Measurements from ENCODE around the gene LRBA.

Gene LRBA

DNA sequence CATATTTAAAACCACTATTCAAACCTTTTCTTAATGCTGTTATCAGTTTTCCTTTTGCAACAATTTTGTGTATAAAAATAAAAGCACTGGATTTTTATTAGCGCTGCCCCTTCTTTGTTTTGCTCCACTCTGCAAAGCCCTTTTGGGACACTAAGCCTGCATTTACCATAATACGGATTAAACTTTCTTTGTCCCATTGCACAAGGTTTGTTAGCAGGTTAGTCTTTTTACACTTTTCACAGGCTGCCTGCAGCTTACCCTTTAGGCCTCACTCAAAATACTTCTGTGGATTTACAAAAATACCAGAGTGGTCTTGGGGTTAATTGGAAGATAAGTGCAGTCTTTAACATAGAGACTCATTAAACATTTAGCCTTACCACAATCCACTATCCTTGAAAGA, 468.8 kb downstream of the LRBA start:
- Histone ChIP-seq H3K18ac (ENCODE audit: low read length) (no peak overlapping the region), H2BK12ac (ENCODE audit: low read length) (no peak overlapping the region), H3K79me1 (ENCODE audit: low read depth, low read length) (no peaks in the 10 kb centered on the region), H4K8ac (ENCODE audit: low read depth, low read length) (no peak overlapping the region), H2BK5ac (ENCODE audit: low read length) (no peak overlapping the region), H2BK15ac (ENCODE audit: low read length) (no peak overlapping the region), H3K14ac (ENCODE audit: low read length) (no peak overlapping the region), H2BK120ac (ENCODE audit: low read depth, low read length) (no peak overlapping the region), H3K9me3 (replicated peaks in 1 of 2; ENCODE audit: control insufficient read depth in 2 of 2, insufficient read depth in 1 of 2, low read depth in 1 of 2, low read length in 2 of 2) (no peaks in the 10 kb centered on the region), H4K91ac (ENCODE audit: low read depth, low read length, poor library complexity) (no peak overlapping the region), H3K27ac (replicated peaks; ENCODE audit: low read length) (peak overlapping the region; percentile 72), H3K36me3 (replicated peaks in 1 of 2; ENCODE audit: control insufficient read depth in 2 of 2, insufficient read depth in 2 of 2, low read length in 2 of 2) (no peaks in the 10 kb centered on the region), H3K23ac (ENCODE audit: low read depth, low read length, poor library complexity) (no peak overlapping the region), H2AK5ac (ENCODE audit: low read depth, low read length) (no peak overlapping the region), H2AFZ (ENCODE audit: low read length) (peak overlapping the region; percentile 74), H3K4me3 (ENCODE audit: low read length in 2 of 2) (no peak overlapping the region), H3K9ac (ENCODE audit: low read depth, low read length, poor library complexity) (no peak overlapping the region), H3K4me1 (ENCODE audit: control insufficient read depth in 2 of 2, insufficient read depth in 1 of 2, low read depth in 1 of 2, low read length in 2 of 2) (peaks cover 6 to 10% of the 10 kb centered on the region in 2 donors), H3K4ac (ENCODE audit: low read length) (no peak overlapping the region), H3K27me3 (ENCODE audit: control insufficient read depth in 3 of 3, insufficient read depth in 3 of 3, low read depth in 1 of 3, low read length in 3 of 3) (no peaks in the 10 kb centered on the region), H3K4me2 (ENCODE audit: insufficient read depth, low read length, poor library complexity, severe bottlenecking) (no peak overlapping the region)
- WGBS, 2 donors (ENCODE audit: extremely low coverage in 2 of 2, insufficient read length in 2 of 2, insufficient replicate concordance in 1 of 2), result no CpG with 5 or more reads among the region's 2 CpGs
- peak; percentile 69 for DNase-seq (ENCODE audit: low spot score)

- no peak overlapping the region for H3K4me2 ChIP-seq (ENCODE audit: insufficient read depth, low read length, poor library complexity, severe bottlenecking)
- H2BK120ac ChIP-seq (ENCODE audit: low read depth, low read length), result no peak overlapping the region
- no peak overlapping the region for H3K4ac ChIP-seq (ENCODE audit: low read length)
- H4K91ac ChIP-seq (ENCODE audit: low read depth, low read length, poor library complexity), result no peak overlapping the region
- no peak overlapping the region for H2AK5ac ChIP-seq (ENCODE audit: low read depth, low read length)
- no peaks in the 10 kb centered on the region for H3K79me1 ChIP-seq (ENCODE audit: low read depth, low read length)
- H3K18ac ChIP-seq (ENCODE audit: low read length), result no peak overlapping the region
- H2BK12ac ChIP-seq (ENCODE audit: low read length), result no peak overlapping the region
- peaks cover 12% of the 10 kb centered on the region in 2 donors for H3K4me1 ChIP-seq (ENCODE audit: control insufficient read depth in 2 of 2, insufficient read depth in 1 of 2, low read depth in 1 of 2, low read length in 2 of 2)
- H3K14ac ChIP-seq (ENCODE audit: low read length), result no peak overlapping the region
- H3K36me3 ChIP-seq (replicated peaks in 1 of 2; ENCODE audit: control insufficient read depth in 2 of 2, insufficient read depth in 2 of 2, low read length in 2 of 2), result no peaks in the 10 kb centered on the region
- no peak overlapping the region for H3K9ac ChIP-seq (ENCODE audit: low read depth, low read length, poor library complexity)
- no peak for DNase-seq (ENCODE audit: low spot score)
- no peak overlapping the region for H3K27ac ChIP-seq (replicated peaks; ENCODE audit: low read length)
- no CpG with 5 or more reads among the region's 1 CpG for WGBS, 2 donors (ENCODE audit: extremely low coverage in 2 of 2, insufficient read length in 2 of 2, insufficient replicate concordance in 1 of 2)
- no peaks in the 10 kb centered on the region for H3K9me3 ChIP-seq (replicated peaks in 1 of 2; ENCODE audit: control insufficient read depth in 2 of 2, insufficient read depth in 1 of 2, low read depth in 1 of 2, low read length in 2 of 2)
- H4K8ac ChIP-seq (ENCODE audit: low read depth, low read length), result no peak overlapping the region
- H3K23ac ChIP-seq (ENCODE audit: low read depth, low read length, poor library complexity), result no peak overlapping the region
- H3K27me3 ChIP-seq (ENCODE audit: control insufficient read depth in 3 of 3, insufficient read depth in 3 of 3, low read depth in 1 of 3, low read length in 3 of 3), result no peaks in the 10 kb centered on the region
- no peak overlapping the region for H3K4me3 ChIP-seq (ENCODE audit: low read length in 2 of 2)
- H2AFZ ChIP-seq (ENCODE audit: low read length), result no peak overlapping the region
- no peak overlapping the region for H2BK15ac ChIP-seq (ENCODE audit: low read length)
- no peak overlapping the region for H2BK5ac ChIP-seq (ENCODE audit: low read length)
These were observed 472.0 kb downstream of the LRBA start for GRCh38 chr4:150543042-150543441.

DNA sequence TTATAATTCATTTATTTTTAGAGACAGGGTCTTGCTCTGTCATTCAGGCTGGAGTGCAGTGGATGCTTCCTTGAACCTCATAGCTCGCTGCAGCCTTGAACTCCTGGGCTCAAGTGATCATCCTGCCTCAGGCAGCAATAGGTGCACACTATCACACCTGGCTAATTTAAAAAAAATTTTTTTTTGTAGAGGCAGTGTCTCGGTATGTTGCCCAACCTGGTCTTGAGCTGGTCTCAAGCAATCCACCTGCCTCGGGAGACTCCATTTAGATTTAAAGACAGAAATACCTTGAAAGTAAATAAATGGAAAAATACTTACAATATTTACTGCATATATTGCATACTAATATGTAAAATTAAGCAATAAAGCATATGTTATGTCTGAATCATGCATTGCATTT, 473.4 kb downstream of the LRBA start:
- Histone ChIP-seq H2AFZ (ENCODE audit: low read length) (no peak overlapping the region), H3K36me3 (replicated peaks in 1 of 2; ENCODE audit: control insufficient read depth in 2 of 2, insufficient read depth in 2 of 2, low read length in 2 of 2) (no peaks in the 10 kb centered on the region), H3K4me1 (ENCODE audit: control insufficient read depth in 2 of 2, insufficient read depth in 1 of 2, low read depth in 1 of 2, low read length in 2 of 2) (peaks cover 12% of the 10 kb centered on the region in 2 donors), H4K91ac (ENCODE audit: low read depth, low read length, poor library complexity) (no peak overlapping the region), H3K27ac (replicated peaks; ENCODE audit: low read length) (peak overlapping the region; percentile 46), H3K23ac (ENCODE audit: low read depth, low read length, poor library complexity) (no peak overlapping the region), H3K14ac (ENCODE audit: low read length) (no peak overlapping the region), H2BK15ac (ENCODE audit: low read length) (no peak overlapping the region), H2BK5ac (ENCODE audit: low read length) (no peak overlapping the region), H4K8ac (ENCODE audit: low read depth, low read length) (no peak overlapping the region), H3K9me3 (replicated peaks in 1 of 2; ENCODE audit: control insufficient read depth in 2 of 2, insufficient read depth in 1 of 2, low read depth in 1 of 2, low read length in 2 of 2) (peaks cover 0 to 4% of the 10 kb centered on the region in 2 donors), H3K4me3 (ENCODE audit: low read length in 2 of 2) (no peak overlapping the region), H2BK12ac (ENCODE audit: low read length) (no peak overlapping the region), H2BK120ac (ENCODE audit: low read depth, low read length) (no peak overlapping the region), H3K27me3 (ENCODE audit: control insufficient read depth in 3 of 3, insufficient read depth in 3 of 3, low read depth in 1 of 3, low read length in 3 of 3) (no peaks in the 10 kb centered on the region), H3K79me1 (ENCODE audit: low read depth, low read length) (no peaks in the 10 kb centered on the region), H3K18ac (ENCODE audit: low read length) (no peak overlapping the region), H3K4me2 (ENCODE audit: insufficient read depth, low read length, poor library complexity, severe bottlenecking) (no peak overlapping the region), H3K9ac (ENCODE audit: low read depth, low read length, poor library complexity) (no peak overlapping the region), H3K4ac (ENCODE audit: low read length) (no peak overlapping the region), H2AK5ac (ENCODE audit: low read depth, low read length) (no peak overlapping the region)
- DNase-seq (ENCODE audit: low spot score), result no peak
- WGBS, 2 donors (ENCODE audit: extremely low coverage in 2 of 2, insufficient read length in 2 of 2, insufficient replicate concordance in 1 of 2), result no CpG with 5 or more reads among the region's 3 CpGs

- WGBS, 2 donors (ENCODE audit: extremely low coverage in 2 of 2, insufficient read length in 2 of 2, insufficient replicate concordance in 1 of 2), result no CpG with 5 or more reads among the region's 3 CpGs
- Histone ChIP-seq H3K4me1 (ENCODE audit: control insufficient read depth in 2 of 2, insufficient read depth in 1 of 2, low read depth in 1 of 2, low read length in 2 of 2) (peaks cover 8 to 12% of the 10 kb centered on the region in 2 donors), H3K14ac (ENCODE audit: low read length) (no peak overlapping the region), H3K4me2 (ENCODE audit: insufficient read depth, low read length, poor library complexity, severe bottlenecking) (no peak overlapping the region), H3K4me3 (ENCODE audit: low read length in 2 of 2) (no peak overlapping the region), H2BK5ac (ENCODE audit: low read length) (no peak overlapping the region), H3K9me3 (replicated peaks in 1 of 2; ENCODE audit: control insufficient read depth in 2 of 2, insufficient read depth in 1 of 2, low read depth in 1 of 2, low read length in 2 of 2) (peaks cover 0 to 4% of the 10 kb centered on the region in 2 donors), H2AFZ (ENCODE audit: low read length) (peak overlapping the region; percentile 15), H3K9ac (ENCODE audit: low read depth, low read length, poor library complexity) (no peak overlapping the region), H3K36me3 (replicated peaks in 1 of 2; ENCODE audit: control insufficient read depth in 2 of 2, insufficient read depth in 2 of 2, low read length in 2 of 2) (no peaks in the 10 kb centered on the region), H3K18ac (ENCODE audit: low read length) (no peak overlapping the region), H3K23ac (ENCODE audit: low read depth, low read length, poor library complexity) (no peak overlapping the region), H3K27ac (replicated peaks; ENCODE audit: low read length) (peak overlapping the region; percentile 81), H2BK15ac (ENCODE audit: low read length) (no peak overlapping the region), H2BK120ac (ENCODE audit: low read depth, low read length) (no peak overlapping the region), H4K8ac (ENCODE audit: low read depth, low read length) (no peak overlapping the region), H3K4ac (ENCODE audit: low read length) (no peak overlapping the region), H2AK5ac (ENCODE audit: low read depth, low read length) (no peak overlapping the region), H4K91ac (ENCODE audit: low read depth, low read length, poor library complexity) (no peak overlapping the region), H2BK12ac (ENCODE audit: low read length) (no peak overlapping the region), H3K79me1 (ENCODE audit: low read depth, low read length) (no peaks in the 10 kb centered on the region), H3K27me3 (ENCODE audit: control insufficient read depth in 3 of 3, insufficient read depth in 3 of 3, low read depth in 1 of 3, low read length in 3 of 3) (no peaks in the 10 kb centered on the region)
- peak; percentile 18 for DNase-seq (ENCODE audit: low spot score)
These were observed 474.1 kb downstream of the LRBA start for GRCh38 chr4:150540959-150541360.
